Mesenchymal stem cell (in vitro differentiated cells and primary cell): ENCODE data around the gene CLN6.

Experiments used
- DNase-seq: peaks from one replicate; pipeline ENCODE4 v3.0.0-alpha.2; 2013
- H2AFZ ChIP-seq: one replicate; pipeline ENCODE4 v1.6.1; 2013; ENCODE audit warnings: low read depth, mild to moderate bottlenecking, control low read depth, inconsistent platforms, low read length, moderate library complexity
- H2AK5ac ChIP-seq: 2 replicates; pipeline ENCODE4 v1.6.1; 2013; ENCODE audit warnings: low read length, moderate library complexity, mild to moderate bottlenecking, inconsistent platforms; ENCODE audit not compliant: severe bottlenecking
- H2BK120ac ChIP-seq: one replicate; pipeline ENCODE4 v1.6.1; 2013; ENCODE audit warnings: low read depth, mild to moderate bottlenecking, inconsistent platforms, low read length, moderate library complexity
- H2BK12ac ChIP-seq, 2 experiments: one replicate each; pipeline ENCODE4 v1.6.1; 2013; ENCODE audit warnings: inconsistent platforms in 2 of 2, low read length in 2 of 2, mild to moderate bottlenecking in 2 of 2, moderate library complexity in 2 of 2, control low read depth in 1 of 2
- H2BK15ac ChIP-seq: one replicate; pipeline ENCODE4 v1.6.1; 2013; ENCODE audit warnings: mild to moderate bottlenecking, low read depth, inconsistent platforms; ENCODE audit not compliant: poor library complexity, severe bottlenecking
- H2BK5ac ChIP-seq: 2 replicates; pipeline ENCODE4 v1.6.1; 2013; ENCODE audit warnings: low read depth, mild to moderate bottlenecking, low read length, control low read depth, inconsistent platforms; ENCODE audit not compliant: poor library complexity, severe bottlenecking
- H3K14ac ChIP-seq, 2 experiments: one replicate each; pipeline ENCODE4 v1.6.1; 2013; ENCODE audit warnings: inconsistent platforms in 2 of 2, low read length in 2 of 2, control low read depth in 1 of 2, mild to moderate bottlenecking in 1 of 2, moderate library complexity in 1 of 2
- H3K18ac ChIP-seq, 2 experiments: one replicate each; pipeline ENCODE4 v1.6.1; 2013; ENCODE audit warnings: inconsistent platforms in 2 of 2, low read length in 2 of 2, control low read depth in 1 of 2, low read depth in 1 of 2, mild to moderate bottlenecking in 1 of 2
- H3K23ac ChIP-seq, 2 experiments: one replicate each; pipeline ENCODE4 v1.6.1; 2013; ENCODE audit warnings: inconsistent platforms in 2 of 2, low read length in 2 of 2, mild to moderate bottlenecking in 2 of 2, moderate library complexity in 2 of 2, control low read depth in 1 of 2
- H3K27ac ChIP-seq: 2 replicates; pipeline ENCODE4 v1.5.1; 2013; ENCODE audit warnings: mild to moderate bottlenecking, moderate library complexity, low read length, control low read depth, inconsistent platforms; ENCODE audit not compliant: poor library complexity, severe bottlenecking
- H3K27me3 ChIP-seq, 2 experiments: 2 replicates each; pipeline versions ENCODE4 v1.6.1 to v1.7.0; 2013; ENCODE audit warnings: low read length in 2 of 2, mild to moderate bottlenecking in 2 of 2, moderate library complexity in 2 of 2, control low read depth in 1 of 2, inconsistent platforms in 1 of 2; ENCODE audit not compliant: control insufficient read depth in 1 of 2, insufficient read depth in 1 of 2
- H3K36me3 ChIP-seq, 2 experiments: 2 replicates each; pipeline versions ENCODE4 v1.6.1 to v1.7.0; 2013; ENCODE audit warnings: low read length in 2 of 2, control low read depth in 1 of 2, inconsistent platforms in 1 of 2, low read depth in 1 of 2, mild to moderate bottlenecking in 1 of 2; ENCODE audit not compliant: insufficient read depth in 2 of 2, control insufficient read depth in 1 of 2
- H3K4ac ChIP-seq, 2 experiments: one replicate each; pipeline ENCODE4 v1.6.1; 2013; ENCODE audit warnings: inconsistent platforms in 2 of 2, low read length in 2 of 2, mild to moderate bottlenecking in 2 of 2, moderate library complexity in 2 of 2, control low read depth in 1 of 2, low read depth in 1 of 2
- H3K4me1 ChIP-seq: 2 replicates; pipeline ENCODE4 v1.6.1; 2013; ENCODE audit warnings: low read depth, low read length, control low read depth; ENCODE audit not compliant: control insufficient read depth, insufficient read depth
- H3K4me2 ChIP-seq: 2 replicates; pipeline ENCODE4 v1.6.1; 2013; ENCODE audit warnings: low read length, mild to moderate bottlenecking, inconsistent platforms; ENCODE audit not compliant: poor library complexity, severe bottlenecking
- H3K4me3 ChIP-seq, 2 experiments: 2 replicates each; pipeline versions ENCODE4 v1.5.1 to v1.7.0; 2013; ENCODE audit warnings: low read length in 2 of 2, mild to moderate bottlenecking in 2 of 2, control low read depth in 1 of 2, low read depth in 1 of 2; ENCODE audit not compliant: insufficient read depth in 1 of 2
- H3K79me1 ChIP-seq: replicated peaks from 2 replicates; pipeline ENCODE4 v1.6.1; 2013; ENCODE audit warnings: mild to moderate bottlenecking, control low read depth, low read length, inconsistent platforms; ENCODE audit not compliant: poor library complexity, severe bottlenecking
- H3K9ac ChIP-seq: 2 replicates; pipeline ENCODE4 v1.7.0; 2013; ENCODE audit warnings: mild to moderate bottlenecking, low read length, moderate library complexity
- H3K9me3 ChIP-seq: 2 replicates; pipeline ENCODE4 v1.7.0; 2013; ENCODE audit warnings: mild to moderate bottlenecking, low read length; ENCODE audit not compliant: control insufficient read depth
- H4K8ac ChIP-seq: one replicate; pipeline ENCODE4 v1.6.1; 2013; ENCODE audit warnings: inconsistent platforms, mild to moderate bottlenecking, low read length, moderate library complexity
- H4K91ac ChIP-seq: one replicate; pipeline ENCODE4 v1.6.1; 2013; ENCODE audit warnings: mild to moderate bottlenecking, low read length, inconsistent platforms
- WGBS: methylation state at CpG from one replicate; pipeline ENCODE4 v1.1.7; 2013; ENCODE audit warnings: mixed read lengths; 5-methylcytosine and 5-hydroxymethylcytosine counted together

Gene CLN6

DNA sequence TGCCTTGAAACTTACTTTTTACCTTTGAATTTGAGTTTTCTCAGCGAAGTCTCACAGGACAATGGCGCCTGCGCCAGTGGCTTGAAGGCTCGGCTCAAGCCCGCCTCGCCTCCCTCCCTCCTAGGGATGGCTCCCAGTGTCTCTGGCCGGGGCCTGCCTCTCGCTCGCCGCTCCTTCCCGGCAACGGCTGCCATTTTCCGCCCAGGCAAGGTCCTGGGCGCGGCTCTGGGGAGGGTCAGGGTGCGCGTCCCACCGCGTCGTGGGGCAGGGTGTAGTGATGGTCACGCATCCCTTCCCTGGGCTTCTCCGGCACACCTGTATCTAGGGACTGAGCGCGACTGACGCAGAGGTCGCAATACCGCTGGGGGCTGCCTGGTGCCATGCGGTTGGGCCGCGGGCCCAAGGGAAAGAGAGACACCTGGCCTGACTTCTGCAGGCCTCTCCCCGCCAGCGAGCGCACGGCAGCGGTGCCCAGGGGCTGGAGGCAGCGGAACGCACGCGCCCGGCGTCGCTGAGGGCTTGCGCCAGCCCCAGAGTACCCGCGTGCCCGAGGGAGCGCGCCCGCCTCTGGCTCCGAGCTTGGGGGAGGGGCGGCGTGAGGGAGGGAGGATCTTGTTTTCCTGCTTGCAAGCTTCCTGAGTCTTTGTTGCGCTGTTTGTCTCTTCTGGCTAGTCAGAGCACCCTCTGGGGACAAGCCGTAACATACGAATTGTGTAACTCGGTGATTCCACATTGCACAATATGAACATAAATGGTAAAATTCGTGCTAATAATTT is 27.3 kb upstream of the CLN6 start:
- peak overlapping the region; percentile 52 to 85 for H3K4me3 ChIP-seq
- H2BK5ac ChIP-seq = no peak overlapping the region
- H3K4ac ChIP-seq = peak overlapping the region; percentile 5 to 86
- H3K4me2 ChIP-seq = peak overlapping the region; percentile 69
- no peak overlapping the region for H2AK5ac ChIP-seq
- H2BK12ac ChIP-seq = peak overlapping the region; percentile 6 to 57
- H3K36me3 ChIP-seq = no peaks in the 10 kb centered on the region
- no peaks in the 10 kb centered on the region for H3K79me1 ChIP-seq
- peak overlapping the region in 1 of 2 experiments; percentile 63 for H3K14ac ChIP-seq
- peak overlapping the region; percentile 71 for H2BK120ac ChIP-seq
- peak overlapping the region; percentile 87 to 98 for H3K18ac ChIP-seq
- WGBS = 15% methylated on average over 51 of the region's 57 CpGs
- H3K23ac ChIP-seq = peak overlapping the region in 1 of 2 experiments; percentile 64
- H2BK15ac ChIP-seq = peak overlapping the region; percentile 90
- H3K9me3 ChIP-seq = no peaks in the 10 kb centered on the region
- peaks cover 7% of the 10 kb centered on the region for H3K4me1 ChIP-seq
- H3K9ac ChIP-seq = peak overlapping the region; percentile 95
- H4K91ac ChIP-seq = peak overlapping the region; percentile 97
- H3K27ac ChIP-seq = no peak overlapping the region
- H3K27me3 ChIP-seq = no peaks in the 10 kb centered on the region
- peak overlapping the region; percentile 98 for H4K8ac ChIP-seq
- H2AFZ ChIP-seq = peak overlapping the region; percentile 90
- DNase-seq = peak; percentile 88

DNA sequence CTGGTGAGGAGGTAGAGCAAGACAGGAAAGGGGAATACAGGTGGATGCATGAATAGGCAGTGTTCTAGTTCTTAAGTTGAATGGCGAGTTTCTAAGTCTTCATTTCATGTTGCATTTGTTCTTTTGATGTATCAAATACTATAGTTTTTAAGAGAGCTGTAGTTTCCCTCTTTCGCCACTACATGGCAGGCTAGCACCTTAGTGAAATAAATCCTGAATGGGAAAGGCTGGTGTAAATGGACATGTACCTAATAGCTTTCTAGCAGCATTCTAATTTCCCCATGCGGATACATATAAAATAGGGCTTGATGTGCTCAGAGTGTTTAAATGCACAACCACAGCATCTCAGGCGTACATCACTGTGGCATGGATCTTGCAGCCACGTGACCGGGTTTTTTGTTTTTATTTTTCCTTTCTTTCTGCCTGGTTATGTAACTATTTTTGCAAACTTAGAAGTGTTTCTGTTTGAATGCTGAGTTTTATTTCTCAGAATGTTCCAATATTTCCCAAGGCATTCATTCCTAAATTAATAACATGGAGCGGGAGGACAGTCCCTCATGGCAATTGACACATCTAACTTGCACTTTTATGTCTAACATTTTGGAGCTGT is 23.5 kb upstream of the CLN6 start:
- no peaks in the 10 kb centered on the region for H3K36me3 ChIP-seq
- no peak overlapping the region for H2BK5ac ChIP-seq
- H2BK12ac ChIP-seq = no peak overlapping the region
- no peak overlapping the region for H2AFZ ChIP-seq
- H3K79me1 ChIP-seq = no peaks in the 10 kb centered on the region
- H4K91ac ChIP-seq = no peak overlapping the region
- WGBS = 36% methylated on average over 4 of the region's 7 CpGs
- H3K27me3 ChIP-seq = no peaks in the 10 kb centered on the region
- H3K4me3 ChIP-seq = peak overlapping the region in 1 of 2 experiments; percentile 48
- H2BK15ac ChIP-seq = no peak overlapping the region
- no peak overlapping the region for H2AK5ac ChIP-seq
- H3K4me2 ChIP-seq = no peak overlapping the region
- H3K14ac ChIP-seq = no peak overlapping the region
- H2BK120ac ChIP-seq = no peak overlapping the region
- no peak overlapping the region for H3K23ac ChIP-seq
- H3K4me1 ChIP-seq = peaks cover 6% of the 10 kb centered on the region
- H3K9ac ChIP-seq = peak overlapping the region; percentile 48
- no peaks in the 10 kb centered on the region for H3K9me3 ChIP-seq
- DNase-seq = peak; percentile 81
- H3K27ac ChIP-seq = no peak overlapping the region
- no peak overlapping the region for H4K8ac ChIP-seq
- H3K18ac ChIP-seq = no peak overlapping the region
- no peak overlapping the region for H3K4ac ChIP-seq

DNA sequence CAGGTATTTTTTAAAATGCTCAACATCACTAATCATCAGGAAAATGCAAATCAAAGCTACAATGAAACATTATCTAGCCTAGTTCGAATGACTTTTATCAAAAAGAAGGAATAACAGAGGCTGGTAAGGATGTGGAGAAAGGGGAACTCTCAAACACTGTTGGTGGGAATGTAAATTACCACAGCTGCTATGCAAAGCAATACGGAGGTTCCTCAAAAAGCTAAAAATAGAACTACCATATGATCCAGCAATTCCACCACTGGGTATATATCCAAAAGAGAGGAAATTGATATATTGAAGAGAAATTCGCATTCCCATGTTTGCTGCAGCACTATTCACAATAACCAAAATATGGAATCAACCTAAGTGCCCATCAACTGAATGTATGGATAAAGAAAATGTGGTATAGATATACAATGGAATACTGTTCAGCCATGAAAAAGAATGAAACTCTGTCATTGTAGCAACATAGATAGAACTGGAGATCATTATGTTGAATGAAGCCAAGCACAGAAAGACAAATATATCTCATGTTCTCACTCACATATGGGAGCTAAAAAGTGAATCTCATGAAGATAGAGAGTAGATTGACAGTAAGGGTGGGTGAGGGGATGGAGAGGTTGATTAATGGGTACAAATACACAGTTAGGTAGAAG is 19.7 kb upstream of the CLN6 start:
- Histone ChIP-seq H4K91ac (no peak overlapping the region), H3K9me3 (peaks cover 9% of the 10 kb centered on the region), H3K4me3 (no peak overlapping the region), H3K9ac (no peak overlapping the region), H4K8ac (no peak overlapping the region), H2BK12ac (no peak overlapping the region), H3K27ac (no peak overlapping the region), H3K4me2 (no peak overlapping the region), H3K18ac (no peak overlapping the region), H3K27me3 (no peaks in the 10 kb centered on the region), H3K36me3 (no peaks in the 10 kb centered on the region), H2AFZ (no peak overlapping the region), H2AK5ac (no peak overlapping the region), H3K14ac (no peak overlapping the region), H3K4ac (no peak overlapping the region), H3K4me1 (no peaks in the 10 kb centered on the region), H3K23ac (no peak overlapping the region), H2BK15ac (no peak overlapping the region), H3K79me1 (no peaks in the 10 kb centered on the region), H2BK5ac (no peak overlapping the region), H2BK120ac (no peak overlapping the region)
- WGBS = no CpG with 5 or more reads among the region's 3 CpGs
- no peak for DNase-seq

GRCh38 chr15:68244235-68244634 is 14.7 kb upstream of the CLN6 start:
- Histone ChIP-seq H3K14ac (no peak overlapping the region), H3K36me3 (no peaks in the 10 kb centered on the region), H2BK5ac (no peak overlapping the region), H3K4me3 (no peak overlapping the region), H2BK15ac (no peak overlapping the region), H3K4me2 (no peak overlapping the region), H4K91ac (no peak overlapping the region), H2AFZ (no peak overlapping the region), H3K23ac (no peak overlapping the region), H3K4me1 (no peaks in the 10 kb centered on the region), H2BK12ac (no peak overlapping the region), H3K27ac (no peak overlapping the region), H3K79me1 (no peaks in the 10 kb centered on the region), H3K9me3 (peaks cover 16% of the 10 kb centered on the region), H2BK120ac (no peak overlapping the region), H4K8ac (no peak overlapping the region), H3K4ac (no peak overlapping the region), H2AK5ac (no peak overlapping the region), H3K27me3 (no peaks in the 10 kb centered on the region), H3K9ac (no peak overlapping the region), H3K18ac (no peak overlapping the region)
- WGBS = 100% methylated on average over 1 of the region's 1 CpG
- DNase-seq = no peak
